ENCODE results near the gene EPDR1. TPM values are rescaled to one million over a fixed set of nuclear protein-coding genes. Genes with fewer than 3 reads are reported as not detected.

Gene EPDR1
- total RNA-seq = under 1 TPM; 0.51 to 0.69 TPM

- Mint-ChIP-seq H3K9me3 (peaks cover 2% of the 10 kb centered on the region), H3K36me3 (no peaks in the 10 kb centered on the region), H3K4me3 (peak within 1 kb of the TSS; percentile 60), H3K27me3 (peaks cover 52% of the 10 kb centered on the region), H3K4me1 (ENCODE audit: low read depth) (peaks cover 12% of the 10 kb centered on the region), H3K27ac (no peak within 1 kb of the TSS)
- ChIA-PET POLR2A (no interaction called here), CTCF (interaction anchor here (1.0 to 5.9 kb wide), 3 partner anchors 11 to 295 kb away, joined by 4 to 31 read pairs (median 6); no protein-coding TSS in a partner anchor)
- intact Hi-C loops (cut with micrococcal nuclease) = no loop called here
- peak; percentile 48 for DNase-seq
Observed at GRCh38 chr7:37920305-37920848, at the start of gene EPDR1. EPDR1 (plus strand) TSS chr7:37920640; CDS start chr7:37920940, 300 bp downstream.

GRCh38 chr7:37882086-37882485, 38.4 kb upstream of the EPDR1 start:
- Mint-ChIP-seq H3K4me1 (ENCODE audit: low read depth) (no peaks in the 10 kb centered on the region), H3K36me3 (no peaks in the 10 kb centered on the region), H3K27me3 (peaks cover 2% of the 10 kb centered on the region), H3K9me3 (no peaks in the 10 kb centered on the region), H3K27ac (no peak overlapping the region), H3K4me3 (no peak overlapping the region)
- intact Hi-C loops (cut with micrococcal nuclease) = no loop called here
- DNase-seq = no peak
- CTCF ChIA-PET = no interaction called here
- POLR2A ChIA-PET = no interaction called here

GRCh38 chr7:37893359-37893758, 27.1 kb upstream of the EPDR1 start:
- H3K27ac Mint-ChIP-seq = no peak overlapping the region
- H3K4me1 Mint-ChIP-seq (ENCODE audit: low read depth) = no peaks in the 10 kb centered on the region
- intact Hi-C loops (cut with micrococcal nuclease) = no loop called here
- no peak for DNase-seq
- peaks cover 6% of the 10 kb centered on the region for H3K27me3 Mint-ChIP-seq
- ChIA-PET CTCF (no interaction called here), POLR2A (no interaction called here)
- no peaks in the 10 kb centered on the region for H3K9me3 Mint-ChIP-seq
- H3K36me3 Mint-ChIP-seq = no peaks in the 10 kb centered on the region
- no peak overlapping the region for H3K4me3 Mint-ChIP-seq

DNA sequence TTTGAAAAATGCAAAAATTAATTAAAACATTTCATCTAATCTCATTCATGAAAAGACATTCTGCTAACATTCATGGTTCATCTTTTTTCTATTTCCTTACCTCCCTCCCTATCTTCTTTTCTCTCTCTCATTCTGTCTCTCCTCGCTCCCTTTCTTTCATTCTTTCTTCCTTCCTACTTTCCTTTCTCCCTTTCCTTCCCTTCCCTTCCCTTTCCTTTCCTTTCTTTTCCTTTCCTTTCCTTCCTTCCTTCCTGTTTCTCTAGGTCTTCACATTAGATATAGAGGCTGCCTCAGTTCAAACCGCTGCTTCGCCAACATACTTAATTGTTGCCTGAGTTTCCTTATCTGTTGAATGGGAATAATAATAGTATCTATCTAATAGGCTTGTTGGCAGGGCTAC, 25.8 kb upstream of the EPDR1 start:
- intact Hi-C loops (cut with micrococcal nuclease) = no loop called here
- H3K27ac Mint-ChIP-seq = no peak overlapping the region
- no peaks in the 10 kb centered on the region for H3K9me3 Mint-ChIP-seq
- DNase-seq = no peak
- no peaks in the 10 kb centered on the region for H3K36me3 Mint-ChIP-seq
- peaks cover 8% of the 10 kb centered on the region for H3K27me3 Mint-ChIP-seq
- ChIA-PET CTCF (no interaction called here), POLR2A (no interaction called here)
- no peak overlapping the region for H3K4me3 Mint-ChIP-seq
- H3K4me1 Mint-ChIP-seq (ENCODE audit: low read depth) = no peaks in the 10 kb centered on the region

GRCh38 chr7:37899712-37900247, 20.7 kb upstream of the EPDR1 start:
- peaks cover 6% of the 10 kb centered on the region for H3K27me3 Mint-ChIP-seq
- DNase-seq = no peak
- H3K9me3 Mint-ChIP-seq = no peaks in the 10 kb centered on the region
- H3K36me3 Mint-ChIP-seq = no peaks in the 10 kb centered on the region
- intact Hi-C loops (cut with micrococcal nuclease) = loop anchor here (5.0 kb wide), 2 partner anchors 208 to 473 kb away; no protein-coding TSS in a partner anchor
- H3K27ac Mint-ChIP-seq = no peak overlapping the region
- CTCF ChIA-PET = interaction anchor here (0.6 to 4.4 kb wide), 2 partner anchors 18 to 38 kb away, joined by 3 to 31 read pairs; partner anchors contain the start of genes EPDR1 and SFRP4
- POLR2A ChIA-PET = no interaction called here
- no peak overlapping the region for H3K4me3 Mint-ChIP-seq
- H3K4me1 Mint-ChIP-seq (ENCODE audit: low read depth) = no peaks in the 10 kb centered on the region

- POLR2A ChIA-PET = no interaction called here
- Mint-ChIP-seq H3K4me1 (ENCODE audit: low read depth) (no peaks in the 10 kb centered on the region), H3K27ac (no peak overlapping the region), H3K9me3 (no peaks in the 10 kb centered on the region), H3K36me3 (no peaks in the 10 kb centered on the region), H3K27me3 (peaks cover 6% of the 10 kb centered on the region), H3K4me3 (no peak overlapping the region)
- DNase-seq = no peak
- CTCF ChIA-PET = interaction anchor here (0.6 to 4.4 kb wide), 10 partner anchors 9 to 472 kb away, joined by 3 to 31 read pairs (median 3); partner anchors contain the start of genes EPDR1 and SFRP4
- intact Hi-C loops (cut with micrococcal nuclease) = loop anchor here (5.0 kb wide), 2 partner anchors 206 to 471 kb away; no protein-coding TSS in a partner anchor
Observed at GRCh38 chr7:37901236-37901827, 19.1 kb upstream of the EPDR1 start.

GRCh38 chr7:37901890-37902524, 18.4 kb upstream of the EPDR1 start:
- intact Hi-C loops (cut with micrococcal nuclease) = loop anchor here (5.0 kb wide), 2 partner anchors 205 to 470 kb away; no protein-coding TSS in a partner anchor
- ChIA-PET CTCF (interaction anchor here (0.6 to 4.4 kb wide), 10 partner anchors 10 to 472 kb away, joined by 3 to 31 read pairs (median 3); partner anchors contain the start of genes EPDR1 and SFRP4), POLR2A (no interaction called here)
- no peak overlapping the region for H3K27ac Mint-ChIP-seq
- DNase-seq = no peak
- H3K36me3 Mint-ChIP-seq = no peaks in the 10 kb centered on the region
- H3K9me3 Mint-ChIP-seq = no peaks in the 10 kb centered on the region
- no peaks in the 10 kb centered on the region for H3K4me1 Mint-ChIP-seq (ENCODE audit: low read depth)
- no peak overlapping the region for H3K4me3 Mint-ChIP-seq
- H3K27me3 Mint-ChIP-seq = peaks cover 8% of the 10 kb centered on the region

- Mint-ChIP-seq H3K36me3 (no peaks in the 10 kb centered on the region), H3K4me3 (no peak overlapping the region), H3K9me3 (no peaks in the 10 kb centered on the region), H3K27me3 (peaks cover 13% of the 10 kb centered on the region), H3K4me1 (ENCODE audit: low read depth) (no peaks in the 10 kb centered on the region), H3K27ac (no peak overlapping the region)
- no peak for DNase-seq
- CTCF ChIA-PET = interaction anchor here (0.7 to 1.5 kb wide), 4 partner anchors 9 to 313 kb away, joined by 3 to 6 read pairs (median 5); partner anchors contain the start of gene EPDR1
- intact Hi-C loops (cut with micrococcal nuclease) = no loop called here
- POLR2A ChIA-PET = no interaction called here
Observed at GRCh38 chr7:37908221-37908788, 12.1 kb upstream of the EPDR1 start.

GRCh38 chr7:37912756-37913155, 7.7 kb upstream of the EPDR1 start:
- H3K27ac Mint-ChIP-seq = no peak overlapping the region
- POLR2A ChIA-PET = no interaction called here
- peaks cover 7% of the 10 kb centered on the region for H3K4me1 Mint-ChIP-seq (ENCODE audit: low read depth)
- no peaks in the 10 kb centered on the region for H3K9me3 Mint-ChIP-seq
- no peaks in the 10 kb centered on the region for H3K36me3 Mint-ChIP-seq
- H3K4me3 Mint-ChIP-seq = no peak overlapping the region
- DNase-seq = no peak
- intact Hi-C loops (cut with micrococcal nuclease) = no loop called here
- CTCF ChIA-PET = no interaction called here
- H3K27me3 Mint-ChIP-seq = peaks cover 39% of the 10 kb centered on the region

GRCh38 chr7:37915438-37915837, 5.0 kb upstream of the EPDR1 start:
- CTCF ChIA-PET = interaction anchor here (2.8 to 5.9 kb wide), 2 partner anchors 14 to 300 kb away, joined by 9 to 31 read pairs; no protein-coding TSS in a partner anchor
- no peak overlapping the region for H3K27ac Mint-ChIP-seq
- intact Hi-C loops (cut with micrococcal nuclease) = no loop called here

DNA sequence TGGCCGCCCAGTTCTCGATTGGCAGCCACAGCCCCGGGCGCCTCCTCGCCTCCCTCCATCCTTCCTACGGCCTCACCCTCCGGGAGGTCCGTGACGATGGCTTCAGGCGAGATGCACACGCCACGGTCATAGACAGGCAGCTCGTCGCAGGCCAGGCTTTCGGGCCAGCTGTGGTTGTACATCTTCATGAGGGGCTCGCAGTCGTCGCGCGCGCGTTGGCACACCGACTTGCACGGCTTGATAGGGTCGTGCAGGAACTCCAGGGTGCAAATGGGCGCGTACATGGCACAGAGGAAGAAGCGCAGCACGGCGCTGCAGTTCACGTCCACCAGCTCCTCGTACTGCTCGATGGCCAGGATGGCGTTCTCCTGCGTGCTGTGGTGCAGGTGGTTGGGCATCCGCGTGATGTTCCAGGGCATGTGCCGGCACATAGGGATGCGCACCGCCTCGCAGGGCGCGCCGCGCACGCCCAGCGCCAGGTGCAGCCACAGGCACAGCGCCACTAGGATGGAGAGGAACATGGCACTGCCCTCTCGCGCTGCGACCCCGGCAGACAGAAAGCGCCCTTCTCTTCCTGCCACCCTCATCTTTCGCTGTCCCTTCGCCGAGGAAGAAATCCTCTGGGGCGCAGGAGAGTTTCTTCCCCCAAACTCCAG, 4.3 kb upstream of the EPDR1 start:
- CTCF ChIA-PET = interaction anchor here (1.6 to 5.9 kb wide), 4 partner anchors 9 to 458 kb away, joined by 4 to 31 read pairs (median 7); no protein-coding TSS in a partner anchor
- no peaks in the 10 kb centered on the region for H3K9me3 Mint-ChIP-seq
- no peak overlapping the region for H3K27ac Mint-ChIP-seq
- intact Hi-C loops (cut with micrococcal nuclease) = loop anchor here (2.0 kb wide), 1 partner anchor 307 kb away; no protein-coding TSS in a partner anchor
- POLR2A ChIA-PET = no interaction called here
- no peak for DNase-seq
- H3K4me3 Mint-ChIP-seq = no peak overlapping the region
- peaks cover 12% of the 10 kb centered on the region for H3K4me1 Mint-ChIP-seq (ENCODE audit: low read depth)
- H3K36me3 Mint-ChIP-seq = no peaks in the 10 kb centered on the region
- H3K27me3 Mint-ChIP-seq = peaks cover 54% of the 10 kb centered on the region

More at GRCh38 chr7:37915438-37915837, 5.0 kb upstream of the EPDR1 start:
- peaks cover 57% of the 10 kb centered on the region for H3K27me3 Mint-ChIP-seq
- no peak overlapping the region for H3K4me3 Mint-ChIP-seq
- DNase-seq = no peak
- no peaks in the 10 kb centered on the region for H3K9me3 Mint-ChIP-seq
- peaks cover 10% of the 10 kb centered on the region for H3K4me1 Mint-ChIP-seq (ENCODE audit: low read depth)
- POLR2A ChIA-PET = no interaction called here
- H3K36me3 Mint-ChIP-seq = no peaks in the 10 kb centered on the region

Data from activated CD4-positive, alpha-beta memory T cell treated with anti-CD3 and anti-CD28 coated beads for 36 hours (primary cell).